ENCODE data around the gene CACNA1S. TPM values are rescaled to one million over a fixed set of nuclear protein-coding genes. Genes with fewer than 3 reads are reported as not detected.
A peak's percentile ranks its signal among the peaks of the same experiment; 100 is the strongest.

The CACNA1S gene
- total and polyA plus RNA-seq, 2 experiments from 2014 or later: not detected

DNA sequence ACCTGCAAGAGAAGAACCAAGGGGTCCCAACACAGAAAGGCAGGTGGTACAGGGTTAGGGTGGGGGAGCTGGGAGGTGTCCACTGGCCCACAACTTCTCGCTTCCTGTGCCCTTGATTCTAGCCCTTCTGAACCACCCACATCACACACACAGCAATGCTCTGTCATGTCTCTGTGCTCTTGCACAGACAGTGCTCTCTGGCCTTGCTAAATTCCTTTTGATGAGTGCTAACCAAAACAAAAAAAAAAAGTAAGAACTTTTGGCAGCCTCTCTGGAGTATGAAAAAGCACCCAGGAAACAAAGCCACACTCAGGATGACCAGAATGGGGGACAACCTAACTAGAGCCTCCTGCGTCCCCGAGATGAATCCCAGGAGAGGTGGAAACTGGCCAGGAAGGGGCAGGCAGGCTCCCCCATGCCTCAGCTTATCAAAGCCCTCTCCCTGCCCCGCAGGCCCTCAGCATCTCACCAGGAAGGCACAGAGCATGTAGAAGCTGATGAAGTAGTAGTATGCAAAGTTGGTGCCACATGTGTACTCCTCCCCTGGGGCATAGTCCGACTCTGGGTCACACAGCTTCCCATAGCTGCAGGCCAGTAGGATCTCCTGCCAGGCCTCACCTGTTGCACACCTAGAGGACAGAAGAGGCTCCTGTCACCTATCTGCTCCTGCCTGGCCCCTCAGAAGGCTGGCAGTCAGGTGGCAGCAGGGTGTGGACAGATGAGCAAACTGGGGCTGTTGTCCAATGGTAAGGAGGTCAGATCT is 61.5 kb downstream of the CACNA1S start:
- Histone ChIP-seq H3K4me3 (no peak overlapping the region), H3K27me3 (no peaks in the 10 kb centered on the region), H3K9me2 (replicated peaks; ENCODE audit: insufficient read depth) (no peaks in the 10 kb centered on the region), H4K20me1 (ENCODE audit: insufficient read depth, poor library complexity, severe bottlenecking) (no peaks in the 10 kb centered on the region), H3K36me3 (replicated peaks; ENCODE audit: insufficient read depth, low read depth) (no peaks in the 10 kb centered on the region), H3K4me1 (ENCODE audit: insufficient read depth) (peaks cover 6% of the 10 kb centered on the region), H3K27ac (no peak overlapping the region), H3K79me2 (no peaks in the 10 kb centered on the region), H3K4me2 (no peak overlapping the region), H3K9me3 (ENCODE audit: low read depth) (no peaks in the 10 kb centered on the region), H2AFZ (no peak overlapping the region)
- peak; percentile 28 for DNase-seq (ENCODE audit: low spot score)
- WGBS (ENCODE audit: low lambda C conversion rate, missing lambda C conversion rate): 86% methylated on average over 5 of the region's 5 CpGs
- TF ChIP-seq, protein P1, sequence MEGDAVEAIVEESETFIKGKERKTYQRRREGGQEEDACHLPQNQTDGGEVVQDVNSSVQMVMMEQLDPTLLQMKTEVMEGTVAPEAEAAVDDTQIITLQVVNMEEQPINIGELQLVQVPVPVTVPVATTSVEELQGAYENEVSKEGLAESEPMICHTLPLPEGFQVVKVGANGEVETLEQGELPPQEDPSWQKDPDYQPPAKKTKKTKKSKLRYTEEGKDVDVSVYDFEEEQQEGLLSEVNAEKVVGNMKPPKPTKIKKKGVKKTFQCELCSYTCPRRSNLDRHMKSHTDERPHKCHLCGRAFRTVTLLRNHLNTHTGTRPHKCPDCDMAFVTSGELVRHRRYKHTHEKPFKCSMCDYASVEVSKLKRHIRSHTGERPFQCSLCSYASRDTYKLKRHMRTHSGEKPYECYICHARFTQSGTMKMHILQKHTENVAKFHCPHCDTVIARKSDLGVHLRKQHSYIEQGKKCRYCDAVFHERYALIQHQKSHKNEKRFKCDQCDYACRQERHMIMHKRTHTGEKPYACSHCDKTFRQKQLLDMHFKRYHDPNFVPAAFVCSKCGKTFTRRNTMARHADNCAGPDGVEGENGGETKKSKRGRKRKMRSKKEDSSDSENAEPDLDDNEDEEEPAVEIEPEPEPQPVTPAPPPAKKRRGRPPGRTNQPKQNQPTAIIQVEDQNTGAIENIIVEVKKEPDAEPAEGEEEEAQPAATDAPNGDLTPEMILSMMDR (IDR thresholded peaks at IDR 0.05; ENCODE audit: poor library complexity): no peak
- no peak for TF ChIP-seq EZH2 (IDR thresholded peaks at IDR 0.05; ENCODE audit: borderline replicate concordance)
- no peak for TF ChIP-seq EZH2phosphoT487 (IDR thresholded peaks at IDR 0.05; ENCODE audit: low read depth, severe bottlenecking, unreplicated experiment)

DNA sequence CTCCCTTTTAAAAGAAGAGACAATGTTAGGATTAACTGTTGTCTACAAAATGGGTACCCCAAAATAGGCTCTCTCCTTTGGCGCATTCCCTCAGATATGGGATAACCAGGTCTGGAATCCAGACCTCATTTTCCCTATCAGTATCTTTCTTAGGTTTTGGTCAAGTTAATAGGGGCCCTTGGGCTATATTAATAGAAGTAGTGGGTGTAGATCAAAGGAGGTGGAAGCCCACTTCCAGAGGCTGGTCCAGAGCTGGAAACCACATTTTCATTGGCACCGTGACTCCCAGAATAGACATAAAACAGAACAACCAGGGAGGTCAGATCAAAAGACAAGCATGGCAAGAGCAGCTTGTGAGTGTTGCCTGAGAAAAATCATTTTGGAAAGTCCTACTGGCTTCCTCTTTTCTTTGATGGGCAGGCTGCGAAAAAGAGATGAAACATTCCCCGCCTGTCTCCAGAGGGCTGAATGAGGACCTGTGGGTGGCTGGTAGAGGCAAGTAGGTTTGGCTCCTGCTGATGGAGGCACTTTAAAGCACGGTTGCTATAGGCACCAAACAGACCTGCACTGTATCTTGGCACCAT is 62.9 kb downstream of the CACNA1S start:
- Histone ChIP-seq H2AFZ (no peak overlapping the region), H3K4me3 (no peak overlapping the region), H3K9me3 (ENCODE audit: low read depth) (no peaks in the 10 kb centered on the region), H3K27ac (no peak overlapping the region), H3K79me2 (no peaks in the 10 kb centered on the region), H3K36me3 (replicated peaks; ENCODE audit: insufficient read depth, low read depth) (no peaks in the 10 kb centered on the region), H3K9me2 (replicated peaks; ENCODE audit: insufficient read depth) (no peaks in the 10 kb centered on the region), H4K20me1 (ENCODE audit: insufficient read depth, poor library complexity, severe bottlenecking) (no peaks in the 10 kb centered on the region), H3K4me1 (ENCODE audit: insufficient read depth) (no peaks in the 10 kb centered on the region), H3K27me3 (no peaks in the 10 kb centered on the region), H3K4me2 (no peak overlapping the region)
- TF ChIP-seq EZH2 (IDR thresholded peaks at IDR 0.05; ENCODE audit: borderline replicate concordance) (no peak), EZH2phosphoT487 (IDR thresholded peaks at IDR 0.05; ENCODE audit: low read depth, severe bottlenecking, unreplicated experiment) (no peak)
- TF ChIP-seq, protein P1 (IDR thresholded peaks at IDR 0.05; ENCODE audit: poor library complexity): no peak
- 64% methylated on average over 5 of the region's 5 CpGs for WGBS (ENCODE audit: low lambda C conversion rate, missing lambda C conversion rate)
- DNase-seq (ENCODE audit: low spot score): no peak

DNA sequence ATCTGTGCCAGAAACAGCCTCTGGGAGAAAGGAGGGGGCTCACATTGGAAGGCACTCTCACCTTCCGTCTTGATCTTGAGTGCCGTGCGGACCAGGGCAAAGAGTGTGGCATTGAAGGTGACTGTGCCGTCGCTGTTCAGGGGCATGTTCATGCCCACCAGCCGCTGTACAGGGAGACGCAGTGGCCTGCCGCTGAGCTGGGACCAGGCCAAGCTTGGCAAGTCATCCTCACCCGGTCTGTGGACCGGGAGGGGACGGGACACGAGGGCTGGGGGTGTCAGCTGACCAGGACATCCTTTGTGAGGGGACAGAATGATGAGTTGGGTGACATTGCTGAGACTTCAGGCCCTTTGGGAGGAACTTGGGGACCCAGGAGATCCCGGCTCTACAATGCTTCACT is 63.7 kb downstream of the CACNA1S start:
- no peaks in the 10 kb centered on the region for H3K79me2 ChIP-seq
- no peak overlapping the region for H3K27ac ChIP-seq
- H4K20me1 ChIP-seq (ENCODE audit: insufficient read depth, poor library complexity, severe bottlenecking): no peaks in the 10 kb centered on the region
- no peaks in the 10 kb centered on the region for H3K36me3 ChIP-seq (replicated peaks; ENCODE audit: insufficient read depth, low read depth)
- no peak overlapping the region for H2AFZ ChIP-seq
- 92% methylated on average over 13 of the region's 13 CpGs for WGBS (ENCODE audit: low lambda C conversion rate, missing lambda C conversion rate)
- H3K4me2 ChIP-seq: no peak overlapping the region
- no peaks in the 10 kb centered on the region for H3K9me3 ChIP-seq (ENCODE audit: low read depth)
- no peak for DNase-seq (ENCODE audit: low spot score)
- H3K4me1 ChIP-seq (ENCODE audit: insufficient read depth): no peaks in the 10 kb centered on the region
- no peaks in the 10 kb centered on the region for H3K9me2 ChIP-seq (replicated peaks; ENCODE audit: insufficient read depth)
- no peak overlapping the region for H3K4me3 ChIP-seq
- no peaks in the 10 kb centered on the region for H3K27me3 ChIP-seq
- TF ChIP-seq EZH2 (IDR thresholded peaks at IDR 0.05; ENCODE audit: borderline replicate concordance): no peak
- TF ChIP-seq, protein P1 (IDR thresholded peaks at IDR 0.05; ENCODE audit: poor library complexity): no peak
- no peak for TF ChIP-seq EZH2phosphoT487 (IDR thresholded peaks at IDR 0.05; ENCODE audit: low read depth, severe bottlenecking, unreplicated experiment)

Measured in hepatocyte (in vitro differentiated cells).